HG03342 (cell line): ENCODE results near the gene SCGB2A2.

ENCODE experiments used
- ATAC-seq: cut with Tn5 transposase; IDR thresholded peaks from one replicate; pipeline ENCODE4 v1.9.1; 2021; ENCODE audit warnings: mild to moderate bottlenecking, moderate library complexity; ENCODE audit not compliant: unreplicated experiment

Gene SCGB2A2

GRCh38 chr11:62298975-62299374 is 29.0 kb downstream of the SCGB2A2 start, which contains the start of gene SCGB1D4:
Gene SCGB1D4 (minus strand): TSS chr11:62299075. CDS start chr11:62299010, 65 bp downstream.
- ATAC-seq, result no peak

GRCh38 chr11:62306227-62306626 is 36.3 kb downstream of the SCGB2A2 start:
- no peak for ATAC-seq

GRCh38 chr11:62307950-62308349 is 38.0 kb downstream of the SCGB2A2 start:
- no peak for ATAC-seq

- no peak for ATAC-seq
Measured at GRCh38 chr11:62309991-62310390, 40.0 kb downstream of the SCGB2A2 start.

- no peak for ATAC-seq
Measured at GRCh38 chr11:62315431-62315830, 45.5 kb downstream of the SCGB2A2 start.

GRCh38 chr11:62322524-62322923 is 52.6 kb downstream of the SCGB2A2 start:
- ATAC-seq, result no peak
